GM12865 (cell line): ENCODE results near the gene MAML3.

Source experiments
- DNase-seq: peaks from one replicate; pipeline ENCODE4 v3.0.0; 2010; ENCODE audit warnings: low read depth
- H3K4me3 ChIP-seq: 2 replicates; pipeline ENCODE4 v1.5.1; 2011; ENCODE audit warnings: mild to moderate bottlenecking, low read depth, low read length, control low read depth
- CTCF ChIP-seq: IDR thresholded peaks from 2 replicates; pipeline ENCODE4 v1.5.1; 2011; ENCODE audit warnings: low read length, control low read depth, low read depth, inconsistent platforms; ENCODE audit not compliant: insufficient read depth; ENCODE audit errors: missing control alignments

Gene MAML3

GRCh38 chr4:140172960-140173359 is 19.0 kb upstream of the MAML3 start:
- no peak for TF ChIP-seq CTCF
- no peak overlapping the region for H3K4me3 ChIP-seq
- no peak for DNase-seq

- DNase-seq, result no peak
- H3K4me3 ChIP-seq, result no peak overlapping the region
- TF ChIP-seq CTCF, result no peak
These were observed 16.3 kb upstream of the MAML3 start for GRCh38 chr4:140170299-140170698.

GRCh38 chr4:140168936-140169335 is 15.0 kb upstream of the MAML3 start:
- no peak for DNase-seq
- TF ChIP-seq CTCF, result no peak
- H3K4me3 ChIP-seq, result no peak overlapping the region

GRCh38 chr4:140168474-140168873 is 14.5 kb upstream of the MAML3 start:
- DNase-seq, result no peak
- no peak overlapping the region for H3K4me3 ChIP-seq
- TF ChIP-seq CTCF, result no peak

GRCh38 chr4:140163029-140163810 is 9.2 kb upstream of the MAML3 start:
- H3K4me3 ChIP-seq, result no peak overlapping the region
- DNase-seq, result no peak
- no peak for TF ChIP-seq CTCF

GRCh38 chr4:140162596-140162995 is 8.6 kb upstream of the MAML3 start:
- no peak for DNase-seq
- no peak for TF ChIP-seq CTCF
- H3K4me3 ChIP-seq, result no peak overlapping the region
